Stomach (tissue), 9 donors: ENCODE results near the gene RPL36. TPM values are rescaled to one million over a fixed set of nuclear protein-coding genes. Genes with fewer than 3 reads are reported as not detected.

Source experiments
- DNase-seq, 2 donors: peaks; one replicate each; pipeline versions ENCODE4 v3.0.0 to v3.0.0-alpha.2; 2013 to 2019
- H3K27ac ChIP-seq, 5 donors: fragments of 200-600 bp in 4 of 5; sonication (generic) in 4 of 5; one replicate each; pipeline ENCODE4 v1.5.1; 2013 to 2019; ENCODE audit warnings: mild to moderate bottlenecking in 1 of 5, moderate library complexity in 1 of 5
- H3K27me3 ChIP-seq, 3 donors: fragments of 200-600 bp; sonication (generic); one replicate each; pipeline ENCODE4 v1.5.1; 2017 to 2019; ENCODE audit warnings: mixed run types in 1 of 3
- H3K36me3 ChIP-seq, 4 donors: fragments of 200-600 bp; sonication (generic); 1 replicate in 3 of 4; 2 replicates in 1 of 4; pipeline ENCODE4 v1.5.1; 2016 to 2019
- H3K4me1 ChIP-seq, 4 donors: fragments of 200-600 bp; sonication (generic); one replicate each; pipeline ENCODE4 v1.5.1; 2016 to 2019
- H3K4me3 ChIP-seq, 4 donors: fragments of 200-600 bp; sonication (generic) in 3 of 4; one replicate each; pipeline ENCODE4 v1.5.1; 2016 to 2019; ENCODE audit warnings: mild to moderate bottlenecking in 1 of 4
- H3K9me3 ChIP-seq, 4 donors: fragments of 200-600 bp; sonication (generic); one replicate each; pipeline ENCODE4 v1.5.1; 2016 to 2019
- EP300 ChIP-seq: sonication (generic); formaldehyde crosslinking; IDR thresholded peaks from one replicate; pipeline ENCODE4 v1.6.1; 2017; ENCODE audit warnings: antibody characterized with exemption
- POLR2A ChIP-seq, 4 donors: fragments of 450-650 bp; IDR thresholded peaks; one replicate each; pipeline ENCODE4 v1.6.1; 2016; ENCODE audit warnings: antibody characterized with exemption in 4 of 4, control low read depth in 2 of 4, mild to moderate bottlenecking in 1 of 4, moderate library complexity in 1 of 4
- POLR2AphosphoS5 ChIP-seq, 3 donors: sonication (generic); formaldehyde crosslinking; IDR thresholded peaks; one replicate each; pipeline ENCODE4 v1.6.1; 2016; ENCODE audit warnings: antibody characterized with exemption in 3 of 3
- WGBS, 5 donors: extraction: QIAGEN DNeasy Blood & Tissue Kit in 3 of 5; methylation state at CpG; one replicate each; pipeline versions ENCODE4 v1.1.5 to v1.1.7; 2013 to 2018; 5-methylcytosine and 5-hydroxymethylcytosine counted together
- intact Hi-C: fragments of 100-400 bp; cut with DNase I; formaldehyde crosslinking; loops from one replicate; pipeline ENCODE4 v1.15.1; 2023; ENCODE audit warnings: low total_unique reads
- polyA plus RNA-seq, 3 donors: library from polyadenylated mRNA; stranded (reverse); fragments of 200-250 nt; gene quantifications; one replicate each; pipeline ENCODE4 v1.2.3, GENCODE V29; 2013
- total RNA-seq, 5 donors: library from RNA; depleted of rRNA; stranded (reverse); fragments of >200 nt; gene quantifications; one replicate each; pipeline versions ENCODE4 v1.1.0 to v1.2.3, GENCODE V29; 2014 to 2016
- TF ChIP-seq, protein P1 (sequence below), 7 experiments: fragments of 450-650 bp in 4 of 7; fragments of 200-600 bp in 3 of 7; sonication (generic) in 3 of 7; IDR thresholded peaks; one replicate each; pipeline ENCODE4 v1.5.1; 2016 to 2019; ENCODE audit warnings: antibody characterized with exemption in 7 of 7, control low read depth in 2 of 7, mild to moderate bottlenecking in 1 of 7
- donor health status: healthy with polysubstance abuse.
- donor health status: Bipolar disorder and iron deficiency.
- donor health status: healthy.

The RPL36 gene
- total and polyA plus RNA-seq, 8 donors, result 121 to 2,132 (median 649) TPM

GRCh38 chr19:5683177-5683886, 6.8 kb upstream of the RPL36 start:
- no peak overlapping the region for H3K4me3 ChIP-seq
- no peaks in the 10 kb centered on the region for H3K9me3 ChIP-seq
- WGBS, 5 donors, result 92 to 96% (median 94%) methylated on average over 10 of the region's 10 CpGs
- intact Hi-C loops, result no loop called here
- no peak overlapping the region for H3K27ac ChIP-seq
- H3K27me3 ChIP-seq, result no peaks in the 10 kb centered on the region
- peaks cover 25 to 43% (median 37%) of the 10 kb centered on the region in 4 donors for H3K4me1 ChIP-seq
- TF ChIP-seq, protein P1, sequence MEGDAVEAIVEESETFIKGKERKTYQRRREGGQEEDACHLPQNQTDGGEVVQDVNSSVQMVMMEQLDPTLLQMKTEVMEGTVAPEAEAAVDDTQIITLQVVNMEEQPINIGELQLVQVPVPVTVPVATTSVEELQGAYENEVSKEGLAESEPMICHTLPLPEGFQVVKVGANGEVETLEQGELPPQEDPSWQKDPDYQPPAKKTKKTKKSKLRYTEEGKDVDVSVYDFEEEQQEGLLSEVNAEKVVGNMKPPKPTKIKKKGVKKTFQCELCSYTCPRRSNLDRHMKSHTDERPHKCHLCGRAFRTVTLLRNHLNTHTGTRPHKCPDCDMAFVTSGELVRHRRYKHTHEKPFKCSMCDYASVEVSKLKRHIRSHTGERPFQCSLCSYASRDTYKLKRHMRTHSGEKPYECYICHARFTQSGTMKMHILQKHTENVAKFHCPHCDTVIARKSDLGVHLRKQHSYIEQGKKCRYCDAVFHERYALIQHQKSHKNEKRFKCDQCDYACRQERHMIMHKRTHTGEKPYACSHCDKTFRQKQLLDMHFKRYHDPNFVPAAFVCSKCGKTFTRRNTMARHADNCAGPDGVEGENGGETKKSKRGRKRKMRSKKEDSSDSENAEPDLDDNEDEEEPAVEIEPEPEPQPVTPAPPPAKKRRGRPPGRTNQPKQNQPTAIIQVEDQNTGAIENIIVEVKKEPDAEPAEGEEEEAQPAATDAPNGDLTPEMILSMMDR (IDR thresholded peaks at IDR 0.05), result no peak
- TF ChIP-seq POLR2A (IDR thresholded peaks at IDR 0.05) (no peak), EP300 (no peak), POLR2AphosphoS5 (IDR thresholded peaks at IDR 0.05) (no peak)
- peaks cover 0 to 4% (median 3%) of the 10 kb centered on the region in 4 donors for H3K36me3 ChIP-seq
- peak in 1 of 2 donors; percentile 4 for DNase-seq

GRCh38 chr19:5684694-5685430, 5.2 kb upstream of the RPL36 start:
- 85 to 94% (median 90%) methylated on average over 18 to 22 of the region's 22 CpGs for WGBS, 5 donors
- H3K36me3 ChIP-seq, result no peaks in the 10 kb centered on the region
- no peak overlapping the region for H3K4me3 ChIP-seq
- H3K27me3 ChIP-seq, result no peaks in the 10 kb centered on the region
- TF ChIP-seq, protein P1 (IDR thresholded peaks at IDR 0.05), result no peak
- TF ChIP-seq POLR2AphosphoS5 (IDR thresholded peaks at IDR 0.05) (no peak), EP300 (no peak), POLR2A (IDR thresholded peaks at IDR 0.05) (no peak)
- intact Hi-C loops, result no loop called here
- H3K9me3 ChIP-seq, result no peaks in the 10 kb centered on the region
- peaks cover 22 to 37% (median 29%) of the 10 kb centered on the region in 4 donors for H3K4me1 ChIP-seq
- H3K27ac ChIP-seq, result no peak overlapping the region
- DNase-seq, result peak in 1 of 2 donors; percentile 9

GRCh38 chr19:5686326-5686646, 3.8 kb upstream of the RPL36 start:
- no peak for DNase-seq
- Histone ChIP-seq H3K9me3 (no peaks in the 10 kb centered on the region), H3K27me3 (no peaks in the 10 kb centered on the region), H3K4me1 (peaks cover 21 to 42% (median 32%) of the 10 kb centered on the region in 4 donors), H3K27ac (peak overlapping the region; percentile 83 to 92 (median 88)), H3K4me3 (peak overlapping the region; percentile 60 to 70 (median 65)), H3K36me3 (no peaks in the 10 kb centered on the region)
- TF ChIP-seq, protein P1 (IDR thresholded peaks at IDR 0.05), result no peak
- TF ChIP-seq EP300, result no peak
- no peak for TF ChIP-seq POLR2AphosphoS5 (IDR thresholded peaks at IDR 0.05)
- TF ChIP-seq POLR2A (IDR thresholded peaks at IDR 0.05), result no peak
- 18 to 36% (median 23%) methylated on average over 13 to 16 of the region's 16 CpGs for WGBS, 5 donors
- intact Hi-C loops, result no loop called here

GRCh38 chr19:5686647-5687359, 3.3 kb upstream of the RPL36 start:
- DNase-seq, result peak; percentile 98 to 99
- no peaks in the 10 kb centered on the region for H3K27me3 ChIP-seq
- H3K36me3 ChIP-seq, result peaks cover 2 to 5% (median 4%) of the 10 kb centered on the region in 4 donors
- H3K4me3 ChIP-seq, result peak overlapping the region; percentile 60 to 70 (median 65)
- peaks cover 25 to 44% (median 35%) of the 10 kb centered on the region in 4 donors for H3K4me1 ChIP-seq
- peak overlapping the region; percentile 83 to 92 (median 88) for H3K27ac ChIP-seq
- TF ChIP-seq, protein P1 (IDR thresholded peaks at IDR 0.05), result peak in 5 of 7 experiments; percentile 68 to 85 (median 72)
- TF ChIP-seq POLR2AphosphoS5 (IDR thresholded peaks at IDR 0.05), result peak in 1 of 3 donors; percentile 74
- TF ChIP-seq EP300, result no peak
- no peak for TF ChIP-seq POLR2A (IDR thresholded peaks at IDR 0.05)
- WGBS, 5 donors, result 0 to 1% (median 0%) methylated on average over 2 to 59 of the region's 59 CpGs
- H3K9me3 ChIP-seq, result no peaks in the 10 kb centered on the region
- intact Hi-C loops, result no loop called here
